HFFc6 (cell line): ENCODE measurements around the gene PPTC7. TPM values are rescaled to one million over a fixed set of nuclear protein-coding genes. Genes with fewer than 3 reads are reported as not detected.
"Not testable (repeated sequence)": the region's sequence is repeated elsewhere in the genome, so short reads cannot be mapped to it uniquely, and the experiment has no call there.

Experiments
- DNase-seq: peaks from one replicate; pipeline ENCODE4 v3.0.0-alpha.2; 2018
- H3K27ac Mint-ChIP-seq: 2 replicates; pipeline ENCODE4 v1.8.0; 2020; ENCODE audit warnings: mild to moderate bottlenecking, mixed read lengths
- H3K27me3 Mint-ChIP-seq: 2 replicates; pipeline ENCODE4 v1.8.0; 2021; ENCODE audit warnings: mild to moderate bottlenecking, moderate library complexity, mixed read lengths; ENCODE audit not compliant: insufficient read depth
- H3K36me3 Mint-ChIP-seq: 2 replicates; pipeline ENCODE4 v1.8.0; 2021; ENCODE audit warnings: low read depth, mixed read lengths
- H3K4me1 Mint-ChIP-seq: 2 replicates; pipeline ENCODE4 v1.8.0; 2020; ENCODE audit warnings: low read depth, mixed read lengths
- H3K4me3 Mint-ChIP-seq: 2 replicates; pipeline ENCODE4 v1.8.0; 2020; ENCODE audit warnings: mild to moderate bottlenecking, moderate library complexity, mixed read lengths
- H3K9me3 Mint-ChIP-seq: 2 replicates; pipeline ENCODE4 v1.8.0; 2020; ENCODE audit warnings: mild to moderate bottlenecking, mixed read lengths
- total RNA-seq, 6 experiments: library from RNA; stranded (reverse); fragmentation: NEBNext Ultra II Directional; extraction: Animal tissue kit (Norgen Biotek cat#: 25700); gene quantifications; 2 replicates in 1 of 6; 3 replicates in 5 of 6; pipeline ENCODE4 v1.2.3, GENCODE V29; 2021
- TF ChIP-seq, protein P1 (sequence below): fragments of 200-600 bp; sonication (generic); IDR thresholded peaks from 2 replicates; pipeline ENCODE4 v1.5.0; 2021; ENCODE audit warnings: antibody characterized with exemption, mild to moderate bottlenecking

PPTC7 gene
- total RNA-seq, 6 experiments from 2014 or later: 8.9 to 13.6 (median 12.0) TPM

DNA sequence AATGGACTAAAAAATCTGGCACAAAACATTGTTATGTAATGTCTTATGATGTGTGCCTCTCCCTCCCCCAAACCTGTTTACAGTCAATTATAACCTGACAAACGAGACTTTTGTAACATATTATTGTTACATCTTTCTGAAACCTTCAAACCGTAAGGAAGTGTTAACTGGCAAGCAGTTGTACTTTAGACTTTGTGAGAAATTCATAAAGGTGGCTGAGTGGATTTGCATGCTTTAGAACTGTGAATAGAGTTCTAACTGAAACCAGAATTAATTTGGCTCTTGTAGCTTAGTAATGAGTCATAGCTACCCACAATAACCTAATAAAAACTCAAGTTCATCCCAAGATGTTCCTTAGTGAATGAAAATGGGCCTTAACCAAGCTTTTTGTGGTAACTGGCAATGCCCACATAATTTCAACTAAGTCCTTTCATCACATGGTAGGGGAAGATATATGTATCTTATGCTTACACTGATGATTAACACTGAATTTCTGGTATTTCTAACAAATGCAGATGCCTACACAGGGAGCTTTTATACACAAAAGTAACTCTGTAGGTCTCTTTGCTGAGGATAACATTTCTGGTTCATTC is 51.3 kb downstream of the PPTC7 start:
- no peaks in the 10 kb centered on the region for H3K27me3 Mint-ChIP-seq
- TF ChIP-seq, protein P1, sequence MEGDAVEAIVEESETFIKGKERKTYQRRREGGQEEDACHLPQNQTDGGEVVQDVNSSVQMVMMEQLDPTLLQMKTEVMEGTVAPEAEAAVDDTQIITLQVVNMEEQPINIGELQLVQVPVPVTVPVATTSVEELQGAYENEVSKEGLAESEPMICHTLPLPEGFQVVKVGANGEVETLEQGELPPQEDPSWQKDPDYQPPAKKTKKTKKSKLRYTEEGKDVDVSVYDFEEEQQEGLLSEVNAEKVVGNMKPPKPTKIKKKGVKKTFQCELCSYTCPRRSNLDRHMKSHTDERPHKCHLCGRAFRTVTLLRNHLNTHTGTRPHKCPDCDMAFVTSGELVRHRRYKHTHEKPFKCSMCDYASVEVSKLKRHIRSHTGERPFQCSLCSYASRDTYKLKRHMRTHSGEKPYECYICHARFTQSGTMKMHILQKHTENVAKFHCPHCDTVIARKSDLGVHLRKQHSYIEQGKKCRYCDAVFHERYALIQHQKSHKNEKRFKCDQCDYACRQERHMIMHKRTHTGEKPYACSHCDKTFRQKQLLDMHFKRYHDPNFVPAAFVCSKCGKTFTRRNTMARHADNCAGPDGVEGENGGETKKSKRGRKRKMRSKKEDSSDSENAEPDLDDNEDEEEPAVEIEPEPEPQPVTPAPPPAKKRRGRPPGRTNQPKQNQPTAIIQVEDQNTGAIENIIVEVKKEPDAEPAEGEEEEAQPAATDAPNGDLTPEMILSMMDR: no peak
- H3K36me3 Mint-ChIP-seq: peaks cover 34% of the 10 kb centered on the region
- H3K9me3 Mint-ChIP-seq: no peaks in the 10 kb centered on the region
- peaks cover 39% of the 10 kb centered on the region for H3K4me1 Mint-ChIP-seq
- no peak overlapping the region; the same call in 1 of the 2 replicates for H3K4me3 Mint-ChIP-seq
- peak; percentile 59 for DNase-seq
- peak overlapping the region; percentile 48 for H3K27ac Mint-ChIP-seq

DNA sequence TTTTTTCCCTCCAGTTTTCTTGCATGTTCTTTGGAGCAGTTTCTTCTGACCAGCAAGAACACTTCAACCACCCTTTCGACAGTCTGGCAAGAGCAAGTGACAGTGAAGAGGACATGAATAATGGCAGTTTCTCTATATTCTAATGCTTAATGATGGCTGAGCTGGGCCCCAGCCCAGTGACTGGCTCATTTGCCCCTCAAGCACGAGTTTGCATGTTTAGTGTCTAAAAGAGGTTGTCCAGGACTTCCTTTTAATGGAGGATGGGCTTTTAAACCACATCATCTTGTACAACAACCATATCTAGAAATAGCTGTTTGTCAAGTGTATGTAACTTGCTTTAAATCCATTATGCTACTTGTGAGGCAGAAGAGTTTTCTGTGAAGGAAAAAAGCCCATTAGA is 52.6 kb downstream of the PPTC7 start:
- Mint-ChIP-seq H3K36me3 (peaks cover 26% of the 10 kb centered on the region), H3K9me3 (no peaks in the 10 kb centered on the region), H3K4me3 (no peak overlapping the region), H3K4me1 (peaks cover 33% of the 10 kb centered on the region), H3K27ac (no peak overlapping the region), H3K27me3 (no peaks in the 10 kb centered on the region)
- TF ChIP-seq, protein P1: no peak
- DNase-seq: no peak

DNA sequence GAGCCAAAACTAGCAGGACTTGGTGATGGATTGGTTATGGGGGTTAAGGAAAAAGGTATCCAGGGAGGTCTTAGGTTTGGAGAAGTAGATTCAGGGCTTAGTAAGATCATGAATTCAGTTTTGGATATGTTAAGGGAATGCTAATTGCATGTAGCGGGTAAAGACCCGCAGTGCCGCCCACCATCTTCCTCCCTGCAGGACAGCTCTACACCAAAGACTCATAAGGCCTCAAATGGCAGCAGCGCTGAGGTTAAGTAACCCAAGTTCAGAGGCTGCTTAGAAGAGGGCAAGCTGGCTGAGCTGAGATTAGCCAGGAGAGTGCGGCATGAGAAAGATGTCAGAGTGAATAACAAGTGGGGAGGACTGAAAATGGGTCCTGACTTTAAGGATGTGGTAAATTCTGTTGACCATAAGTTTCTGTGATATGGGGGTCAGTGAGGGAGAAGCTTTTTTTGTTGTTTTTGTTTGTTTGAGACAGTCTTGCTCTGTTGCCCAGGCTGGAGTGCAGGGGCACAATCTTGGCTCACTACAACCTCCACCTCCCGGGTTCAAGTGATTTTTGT is 54.8 kb downstream of the PPTC7 start:
- Mint-ChIP-seq H3K4me1 (peaks cover 19% of the 10 kb centered on the region), H3K4me3 (no peak overlapping the region), H3K27ac (no peak overlapping the region), H3K36me3 (peaks cover 19% of the 10 kb centered on the region), H3K27me3 (peaks cover 2% of the 10 kb centered on the region; the same call in 1 of the 2 replicates), H3K9me3 (no peaks in the 10 kb centered on the region)
- TF ChIP-seq, protein P1: no peak
- no peak for DNase-seq

DNA sequence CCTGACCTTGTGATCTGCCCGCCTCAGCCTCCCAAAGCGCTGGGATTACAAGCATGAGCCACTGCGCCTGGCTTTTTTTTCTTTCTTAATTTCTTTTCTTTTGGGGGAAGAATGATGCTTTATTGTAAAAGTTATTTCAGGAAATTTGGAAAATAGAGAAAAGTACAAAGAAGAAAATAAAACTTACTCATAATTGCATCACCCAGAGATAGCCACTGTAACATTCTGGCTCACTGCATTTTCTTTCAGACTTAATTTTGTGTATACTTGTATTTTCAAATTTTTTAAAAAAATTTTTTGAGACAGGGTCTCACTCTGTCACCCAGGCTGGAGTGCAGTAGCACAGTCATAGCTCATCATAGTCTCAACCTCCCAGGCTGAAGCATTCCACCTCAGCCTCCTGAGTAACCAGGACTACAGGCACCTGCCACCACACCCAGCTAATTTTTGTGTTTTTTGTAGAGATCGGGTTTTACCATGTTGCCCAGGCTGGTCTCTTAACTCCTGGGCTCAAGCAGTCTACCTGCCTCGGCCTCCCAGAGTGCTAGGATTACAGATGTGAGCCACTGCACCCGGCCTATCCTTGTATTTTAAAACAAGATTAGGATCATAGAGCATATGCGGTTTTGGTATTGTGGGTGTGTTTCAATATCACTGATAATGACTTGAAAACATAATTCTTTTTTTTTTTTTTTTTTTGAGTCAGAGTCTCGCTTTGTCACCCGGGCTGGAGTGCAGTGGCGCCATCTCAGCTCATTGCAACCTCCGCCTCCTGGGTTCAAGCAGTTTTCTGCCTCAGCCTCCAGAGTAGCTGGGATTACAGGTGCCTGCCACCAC is 62.0 kb downstream of the PPTC7 start:
- not testable (repeated sequence) for DNase-seq, H3K36me3 Mint-ChIP-seq, H3K9me3 Mint-ChIP-seq, H3K27ac Mint-ChIP-seq, H3K27me3 Mint-ChIP-seq, H3K4me3 Mint-ChIP-seq, H3K4me1 Mint-ChIP-seq

DNA sequence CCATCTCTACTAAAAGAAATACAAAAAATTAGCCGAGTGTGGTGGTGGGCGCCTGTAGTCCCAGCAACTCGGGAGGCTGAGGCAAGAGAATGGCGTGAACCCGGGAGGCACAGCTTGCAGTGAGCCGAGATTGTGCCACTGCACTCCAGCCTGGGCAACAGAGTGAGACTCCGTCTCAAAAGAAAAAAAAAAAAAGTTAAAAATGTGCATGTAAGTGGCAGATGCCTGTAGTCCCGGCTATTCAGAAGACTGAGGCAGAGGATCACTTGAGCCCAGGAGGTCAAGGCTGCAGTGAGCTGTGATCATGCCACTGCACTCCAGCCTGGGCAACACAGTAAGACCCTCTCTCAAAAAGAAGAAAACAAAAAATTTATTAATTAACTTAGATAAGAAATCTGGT is 65.1 kb downstream of the PPTC7 start:
- not testable (repeated sequence) for H3K4me1 Mint-ChIP-seq, H3K36me3 Mint-ChIP-seq, H3K4me3 Mint-ChIP-seq, H3K9me3 Mint-ChIP-seq, DNase-seq, H3K27ac Mint-ChIP-seq, H3K27me3 Mint-ChIP-seq

DNA sequence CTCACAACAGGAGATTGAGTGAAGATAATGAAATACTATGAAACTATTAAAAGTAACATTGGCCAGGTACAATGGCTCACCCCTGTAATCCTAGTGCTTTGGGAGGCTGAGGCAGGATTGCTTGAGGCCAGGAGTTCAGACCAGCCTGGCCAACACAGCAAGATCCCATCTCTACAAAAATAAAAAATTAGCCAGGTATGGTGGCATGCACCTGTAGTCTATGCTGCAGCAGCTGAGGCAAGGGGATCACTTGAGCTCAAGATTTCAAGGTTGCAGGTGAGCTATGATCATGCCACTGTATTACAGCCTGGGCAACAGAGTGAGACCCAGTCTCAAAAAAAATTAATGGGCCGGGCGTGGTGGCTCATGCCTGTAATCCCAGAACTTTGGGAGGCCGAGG is 66.1 kb downstream of the PPTC7 start:
- no peak for DNase-seq
- Mint-ChIP-seq H3K27ac (no peak overlapping the region), H3K27me3 (0 out of 2 replicates have a peak, but pooled peaks cover 2% of the 10 kb centered on the region), H3K9me3 (no peaks in the 10 kb centered on the region), H3K4me3 (no peak overlapping the region), H3K36me3 (no peaks in the 10 kb centered on the region), H3K4me1 (no peaks in the 10 kb centered on the region)
- TF ChIP-seq, protein P1: no peak
